ENCODE measurements around the gene MEDAG. TPM values are rescaled to one million over a fixed set of nuclear protein-coding genes. Genes with fewer than 3 reads are reported as not detected.
A peak's percentile ranks its signal among the peaks of the same experiment; 100 is the strongest.

The MEDAG gene
- polyA plus RNA-seq, 1 of the 3 experiments (the other 2 are of a cell fraction): not detected

GRCh38 chr13:30866677-30867076, 39.4 kb upstream of the MEDAG start (continued):
- no peak for TF ChIP-seq NRF1 (IDR thresholded peaks at IDR 0.05; ENCODE audit: low read depth, low read length)
- TF ChIP-seq USF2 (IDR thresholded peaks at IDR 0.05; ENCODE audit: borderline replicate concordance, low read depth, low read length): no peak
- no peak for TF ChIP-seq FOXM1 (IDR thresholded peaks at IDR 0.05; ENCODE audit: low read depth)
- TF ChIP-seq, protein P1, sequence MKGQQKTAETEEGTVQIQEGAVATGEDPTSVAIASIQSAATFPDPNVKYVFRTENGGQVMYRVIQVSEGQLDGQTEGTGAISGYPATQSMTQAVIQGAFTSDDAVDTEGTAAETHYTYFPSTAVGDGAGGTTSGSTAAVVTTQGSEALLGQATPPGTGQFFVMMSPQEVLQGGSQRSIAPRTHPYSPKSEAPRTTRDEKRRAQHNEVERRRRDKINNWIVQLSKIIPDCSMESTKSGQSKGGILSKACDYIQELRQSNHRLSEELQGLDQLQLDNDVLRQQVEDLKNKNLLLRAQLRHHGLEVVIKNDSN (IDR thresholded peaks at IDR 0.05; ENCODE audit: borderline replicate concordance, low read depth): no peak
- 0 out of 2 replicates have a peak, but pooled peaks have one; percentile 35 for TF ChIP-seq RCOR1 (IDR thresholded peaks at IDR 0.05; ENCODE audit: low read length)
- TF ChIP-seq, protein P2, sequence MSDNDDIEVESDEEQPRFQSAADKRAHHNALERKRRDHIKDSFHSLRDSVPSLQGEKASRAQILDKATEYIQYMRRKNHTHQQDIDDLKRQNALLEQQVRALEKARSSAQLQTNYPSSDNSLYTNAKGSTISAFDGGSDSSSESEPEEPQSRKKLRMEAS (IDR thresholded peaks at IDR 0.05; ENCODE audit: low read depth): no peak
- TF ChIP-seq RXRA (IDR thresholded peaks at IDR 0.05; ENCODE audit: borderline replicate concordance, low read depth): no peak
- no peak for TF ChIP-seq FOSL2 (IDR thresholded peaks at IDR 0.05; ENCODE audit: borderline replicate concordance, low read depth)

GRCh38 chr13:30867089-30867669, 38.9 kb upstream of the MEDAG start:
- no peaks in the 10 kb centered on the region for H3K9me2 ChIP-seq

DNA sequence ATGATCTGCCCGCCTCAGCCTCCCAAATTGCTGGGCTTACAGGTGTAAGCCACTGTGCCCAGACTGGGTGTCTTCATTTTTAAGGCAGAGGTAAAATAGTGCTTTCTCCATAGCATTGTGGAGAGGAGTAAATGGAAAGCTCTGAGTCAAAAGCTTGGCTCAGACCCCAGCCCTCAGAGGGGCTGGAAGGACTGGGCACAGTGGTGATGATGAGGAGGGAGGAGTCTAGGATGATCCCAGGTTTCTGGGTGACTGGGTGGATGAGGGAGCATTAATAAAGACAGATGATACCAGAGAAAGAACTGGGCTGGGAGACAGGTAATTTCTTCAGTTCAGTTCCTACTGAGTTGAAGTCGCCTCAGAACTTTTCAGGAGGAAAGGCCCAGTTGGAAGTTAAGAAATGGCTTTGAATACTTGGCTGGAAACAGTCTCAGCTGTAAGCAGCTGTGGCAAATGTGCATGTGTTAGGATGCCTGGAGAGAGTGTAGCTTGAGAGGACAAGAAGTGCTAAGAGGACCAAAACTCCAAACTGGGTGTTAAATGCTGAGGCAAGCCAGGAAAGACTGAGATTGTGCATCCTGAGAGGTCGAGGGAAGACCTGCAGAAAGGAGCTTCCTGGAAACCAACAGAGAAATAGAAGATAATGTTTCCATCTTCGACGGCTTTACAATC, 37.1 kb upstream of the MEDAG start:
- H3K9ac ChIP-seq: peak overlapping the region; percentile 67; the same call in 1 of the 2 replicates
- no peak overlapping the region for H2AFZ ChIP-seq (ENCODE audit: low read depth)
- no peaks in the 10 kb centered on the region for H3K27me3 ChIP-seq (ENCODE audit: insufficient read depth)
- peak overlapping the region; percentile 11 to 94; a peak in 3 of 4 replicates for H3K27ac ChIP-seq (ENCODE audit: low read depth in 2 of 2, low read length in 1 of 2)
- CTCF ChIA-PET: interaction anchor here (1.0 to 4.2 kb wide), 7 partner anchors 11 to 193 kb away, joined by 3 to 20 read pairs (median 3); no protein-coding TSS in a partner anchor
- peaks cover 44% of the 10 kb centered on the region for H3F3A ChIP-seq (replicated peaks; ENCODE audit: insufficient read depth)
- no peak overlapping the region for H3K4me3 ChIP-seq (ENCODE audit: low read depth in 2 of 2, low read length in 1 of 2)
- H3K9me3 ChIP-seq: no peaks in the 10 kb centered on the region
- TF ChIP-seq, protein P3, sequence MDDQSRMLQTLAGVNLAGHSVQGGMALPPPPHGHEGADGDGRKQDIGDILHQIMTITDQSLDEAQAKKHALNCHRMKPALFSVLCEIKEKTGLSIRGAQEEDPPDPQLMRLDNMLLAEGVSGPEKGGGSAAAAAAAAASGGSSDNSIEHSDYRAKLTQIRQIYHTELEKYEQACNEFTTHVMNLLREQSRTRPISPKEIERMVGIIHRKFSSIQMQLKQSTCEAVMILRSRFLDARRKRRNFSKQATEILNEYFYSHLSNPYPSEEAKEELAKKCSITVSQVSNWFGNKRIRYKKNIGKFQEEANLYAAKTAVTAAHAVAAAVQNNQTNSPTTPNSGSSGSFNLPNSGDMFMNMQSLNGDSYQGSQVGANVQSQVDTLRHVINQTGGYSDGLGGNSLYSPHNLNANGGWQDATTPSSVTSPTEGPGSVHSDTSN (IDR thresholded peaks at IDR 0.05): no peak
- TF ChIP-seq MEF2A (IDR thresholded peaks at IDR 0.05; ENCODE audit: borderline replicate concordance, low read depth): no peak
- H3K36me3 ChIP-seq (replicated peaks in 1 of 2; ENCODE audit: control insufficient read depth in 1 of 2, insufficient read depth in 2 of 2, low read length in 1 of 2): no peaks in the 10 kb centered on the region
- H3K4me2 ChIP-seq: peak overlapping the region; percentile 53; the same call in 1 of the 2 replicates
- WGBS (ENCODE audit: low lambda C conversion rate): 98% methylated on average over 5 of the region's 5 CpGs
- H3K4me1 ChIP-seq (ENCODE audit: control insufficient read depth in 1 of 2, insufficient read depth in 2 of 2, low read depth in 1 of 2, low read length in 1 of 2): peaks cover 56 to 61% of the 10 kb centered on the region in 2 experiments
- no peak for DNase-seq
- POLR2A ChIA-PET: no interaction called here
- no peaks in the 10 kb centered on the region for H4K20me1 ChIP-seq (ENCODE audit: insufficient read depth)
- no peaks in the 10 kb centered on the region for H3K79me2 ChIP-seq (ENCODE audit: insufficient read depth)
- no peaks in the 10 kb centered on the region for H3K9me2 ChIP-seq

More at GRCh38 chr13:30867089-30867669, 38.9 kb upstream of the MEDAG start:
- Histone ChIP-seq H3K27ac (ENCODE audit: low read depth in 2 of 2, low read length in 1 of 2) (peak overlapping the region; percentile 97 to 99; a peak in 3 of 4 replicates), H3K4me3 (ENCODE audit: low read depth in 2 of 2, low read length in 1 of 2) (no peak overlapping the region), H3F3A (replicated peaks; ENCODE audit: insufficient read depth) (peaks cover 45% of the 10 kb centered on the region), H4K20me1 (ENCODE audit: insufficient read depth) (no peaks in the 10 kb centered on the region), H3K27me3 (ENCODE audit: insufficient read depth) (no peaks in the 10 kb centered on the region), H3K4me1 (ENCODE audit: control insufficient read depth in 1 of 2, insufficient read depth in 2 of 2, low read depth in 1 of 2, low read length in 1 of 2) (peaks cover 45 to 51% of the 10 kb centered on the region in 2 experiments), H3K9ac (no peak overlapping the region), H3K79me2 (ENCODE audit: insufficient read depth) (no peaks in the 10 kb centered on the region), H2AFZ (ENCODE audit: low read depth) (no peak overlapping the region), H3K4me2 (no peak overlapping the region), H3K36me3 (replicated peaks in 1 of 2; ENCODE audit: control insufficient read depth in 1 of 2, insufficient read depth in 2 of 2, low read length in 1 of 2) (no peaks in the 10 kb centered on the region), H3K9me3 (no peaks in the 10 kb centered on the region)
- ChIA-PET CTCF (interaction anchor here (1.0 to 4.2 kb wide), 16 partner anchors 12 to 333 kb away, joined by 3 to 36 read pairs (median 6); partner anchors contain the start of gene B3GLCT), POLR2A (interaction anchor here (0.8 to 3.2 kb wide), 4 partner anchors 49 to 249 kb away, joined by 3 to 13 read pairs (median 5); partner anchors contain the start of gene USPL1)
- WGBS (ENCODE audit: low lambda C conversion rate): 58% methylated on average over 3 of the region's 3 CpGs
- TF ChIP-seq NFIC (IDR thresholded peaks at IDR 0.05; ENCODE audit: borderline replicate concordance): no peak
- no peak for DNase-seq
